Superior temporal gyrus (tissue), 1 donor: ENCODE measurements around the gene MESD.

Experiments
- DNase-seq: peaks from one replicate; pipeline ENCODE4 v3.0.0-alpha.2; 2016; ENCODE audit errors: extremely low spot score

Gene MESD

DNA sequence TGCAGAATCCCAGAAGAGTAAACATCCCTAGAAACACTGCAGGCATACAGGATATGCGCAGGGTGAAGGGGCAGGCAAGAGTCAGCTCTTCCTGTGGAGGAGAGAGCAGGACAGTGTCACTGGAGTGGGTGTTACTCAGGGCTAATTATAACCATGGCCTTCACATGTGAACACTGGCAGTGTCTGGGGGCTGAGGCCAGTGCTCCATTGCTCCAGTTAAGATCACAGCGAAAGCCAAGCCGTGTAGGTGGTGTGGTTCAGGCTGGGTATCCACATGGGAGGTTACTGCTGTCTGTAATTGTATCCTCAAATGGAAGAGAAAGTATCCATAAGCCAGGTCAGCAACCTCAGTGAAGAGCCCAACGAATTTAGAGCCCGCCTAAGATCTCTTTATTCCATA is 84.6 kb downstream of the MESD start:
- DNase-seq = no peak

DNA sequence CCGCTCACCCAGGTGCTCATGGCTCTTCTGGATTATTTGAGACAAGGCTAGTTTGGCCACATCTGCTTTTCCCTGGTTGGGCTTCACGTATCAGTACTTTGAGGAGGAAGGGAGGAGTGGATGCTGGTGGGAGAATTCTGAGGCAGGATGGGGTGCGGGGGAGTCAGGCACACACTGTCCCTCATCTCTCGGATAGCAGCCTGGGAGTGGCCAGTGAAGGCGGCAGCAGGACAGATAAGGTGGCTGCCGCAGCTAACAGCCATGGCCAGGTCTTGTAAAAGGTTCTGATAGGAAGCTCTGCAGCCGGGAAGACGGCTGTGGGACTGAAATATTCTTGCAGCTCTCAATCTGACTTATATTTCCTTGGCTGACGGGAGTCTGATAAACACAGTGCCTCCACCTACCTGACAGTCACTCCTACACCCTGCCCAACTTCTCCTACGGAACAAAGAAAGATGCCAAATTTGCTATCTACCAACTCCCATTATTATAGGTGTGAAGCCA is 87.3 kb downstream of the MESD start:
- no peak for DNase-seq

DNA sequence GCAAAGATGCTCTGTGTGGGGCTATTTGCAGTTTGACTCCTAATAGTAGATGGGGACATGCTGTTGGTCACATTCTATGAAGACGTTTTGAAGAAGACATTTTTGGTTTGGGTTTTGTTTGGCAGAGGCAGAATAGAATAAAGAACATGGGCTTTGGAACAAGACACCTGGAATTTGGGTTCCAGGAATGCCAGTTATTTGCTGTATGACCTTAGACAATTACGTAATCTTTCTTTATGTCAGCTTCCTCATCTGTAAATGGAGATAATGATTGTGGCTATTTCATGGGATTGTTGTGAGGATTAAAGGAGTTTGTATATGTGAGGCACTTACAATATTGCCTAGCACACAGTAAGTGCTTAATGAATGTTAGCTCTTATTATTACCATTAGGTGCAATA is 91.6 kb downstream of the MESD start:
- DNase-seq = no peak
